Smooth muscle cell (in vitro differentiated cells): ENCODE measurements around the gene CYP2A7. TPM values are rescaled to one million over a fixed set of nuclear protein-coding genes. Genes with fewer than 3 reads are reported as not detected.
"Not testable (repeated sequence)": the region's sequence is repeated elsewhere in the genome, so short reads cannot be mapped to it uniquely, and the experiment has no call there.

Experiments
- DNase-seq: peaks from one replicate; lab custom pipeline; 2025; ENCODE audit not compliant: unreplicated experiment; lab: John Stamatoyannopoulos, UW
- H2AFZ ChIP-seq: fragments of 200-600 bp; sonication (generic); 2 replicates; pipeline ENCODE4 v1.6.0; 2016; ENCODE audit warnings: antibody characterized with exemption, low read depth, mild to moderate bottlenecking
- H3F3A ChIP-seq: fragments of 200-600 bp; sonication (generic); 2 replicates; pipeline ENCODE4 v1.6.0; 2017; ENCODE audit warnings: antibody characterized with exemption, low read depth
- H3K27ac ChIP-seq: fragments of 200-600 bp; sonication (generic); 2 replicates; pipeline ENCODE4 v1.5.1; 2016; ENCODE audit warnings: low read depth, mild to moderate bottlenecking
- H3K27me3 ChIP-seq: fragments of 200-600 bp; sonication (generic); 2 replicates; pipeline ENCODE4 v1.6.1; 2016; ENCODE audit warnings: low read depth, mild to moderate bottlenecking
- H3K36me3 ChIP-seq: fragments of 200-600 bp; sonication (generic); 2 replicates; pipeline ENCODE4 v1.5.1; 2016; ENCODE audit warnings: low read depth
- H3K4me1 ChIP-seq: fragments of 200-600 bp; sonication (generic); 2 replicates; pipeline ENCODE4 v1.5.1; 2016; ENCODE audit warnings: low read depth
- H3K4me2 ChIP-seq: fragments of 200-600 bp; sonication (generic); 2 replicates; pipeline ENCODE4 v1.6.0; 2016; ENCODE audit warnings: mild to moderate bottlenecking
- H3K4me3 ChIP-seq: fragments of 200-600 bp; sonication (generic); 2 replicates; pipeline ENCODE4 v1.5.1; 2016; ENCODE audit warnings: mild to moderate bottlenecking
- H3K79me2 ChIP-seq: fragments of 200-600 bp; sonication (generic); 2 replicates; pipeline ENCODE4 v1.6.0; 2016; ENCODE audit warnings: low read depth, mild to moderate bottlenecking
- H3K9ac ChIP-seq: fragments of 200-600 bp; sonication (generic); 2 replicates; pipeline ENCODE4 v1.6.0; 2016; ENCODE audit warnings: low read depth
- H3K9me3 ChIP-seq: fragments of 200-600 bp; sonication (generic); replicated peaks from 2 replicates; pipeline ENCODE4 v1.5.1; 2016; ENCODE audit warnings: low read depth
- H4K20me1 ChIP-seq: fragments of 200-600 bp; sonication (generic); 2 replicates; pipeline ENCODE4 v1.6.0; 2016; ENCODE audit warnings: low read depth
- WGBS: methylation state at CpG from one replicate; pipeline ENCODE4 v1.1.7; 2016; ENCODE audit warnings: low lambda C conversion rate; 5-methylcytosine and 5-hydroxymethylcytosine counted together
- polyA plus RNA-seq: library from polyadenylated mRNA; unstranded; fragments of >200 nt; fragmentation: Nextera tagmentation; extraction: Ambion mirVana; gene quantifications from 2 replicates; pipeline ENCODE4 v1.2.1, GENCODE V29; 2016
- total RNA-seq: library from RNA; depleted of rRNA; stranded (reverse); fragments of >200 nt; gene quantifications from 2 replicates; pipeline ENCODE4 v1.2.3, GENCODE V29; 2014
- TF ChIP-seq, protein P1 (sequence below): fragments of 200-600 bp; sonication (generic); IDR thresholded peaks from 2 replicates; pipeline ENCODE4 v1.5.1; 2017; ENCODE audit warnings: borderline replicate concordance, mild to moderate bottlenecking, antibody characterized with exemption; ENCODE audit not compliant: insufficient read depth, poor library complexity, severe bottlenecking

Gene CYP2A7
- total and polyA plus RNA-seq, 2 experiments from 2014 or later, result not detected

DNA sequence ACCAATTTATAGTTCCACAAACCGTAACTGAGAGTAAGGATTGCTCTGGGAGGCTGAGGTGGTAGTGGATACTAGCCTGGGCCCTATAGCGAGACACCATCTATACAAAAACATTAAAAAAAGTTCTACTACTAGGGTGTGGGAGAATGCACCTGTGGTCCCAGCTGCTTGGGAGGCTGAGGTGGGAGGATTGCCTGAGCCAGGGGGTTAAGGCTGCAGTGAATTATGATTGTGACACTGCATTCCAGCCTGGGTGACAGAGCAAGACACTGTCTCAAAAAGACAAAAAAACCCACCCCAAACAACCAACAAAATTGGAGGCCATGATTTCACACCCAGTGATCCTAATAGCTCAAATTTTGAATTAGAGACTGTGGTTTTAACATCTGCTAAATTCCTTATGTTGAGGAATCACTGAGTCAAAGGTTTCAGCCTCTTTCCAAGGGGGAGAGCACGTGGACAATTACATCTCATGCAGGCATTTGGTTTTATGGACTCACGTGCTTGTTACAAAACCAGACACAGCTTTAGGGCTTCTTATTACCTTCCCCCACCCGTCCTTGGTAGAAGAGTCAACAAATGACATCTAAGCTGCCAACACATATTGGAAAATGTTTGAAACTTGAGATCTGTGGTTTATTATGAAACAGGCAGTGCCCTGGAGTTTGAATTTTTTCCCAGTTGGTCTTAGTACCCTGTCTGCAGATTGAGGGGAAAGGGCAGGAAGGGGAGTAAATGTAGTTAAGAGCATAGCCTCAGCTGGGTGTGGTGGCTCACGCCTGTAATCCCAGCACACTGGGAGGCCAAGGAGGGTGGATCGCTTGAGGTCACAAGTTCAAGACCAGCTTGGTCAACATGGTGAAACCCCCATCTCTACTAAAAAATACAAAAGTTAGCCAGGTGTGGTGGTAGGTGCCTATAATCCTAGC, 50.3 kb downstream of the CYP2A7 start:
- DNase-seq, result no peak
- TF ChIP-seq, protein P1, sequence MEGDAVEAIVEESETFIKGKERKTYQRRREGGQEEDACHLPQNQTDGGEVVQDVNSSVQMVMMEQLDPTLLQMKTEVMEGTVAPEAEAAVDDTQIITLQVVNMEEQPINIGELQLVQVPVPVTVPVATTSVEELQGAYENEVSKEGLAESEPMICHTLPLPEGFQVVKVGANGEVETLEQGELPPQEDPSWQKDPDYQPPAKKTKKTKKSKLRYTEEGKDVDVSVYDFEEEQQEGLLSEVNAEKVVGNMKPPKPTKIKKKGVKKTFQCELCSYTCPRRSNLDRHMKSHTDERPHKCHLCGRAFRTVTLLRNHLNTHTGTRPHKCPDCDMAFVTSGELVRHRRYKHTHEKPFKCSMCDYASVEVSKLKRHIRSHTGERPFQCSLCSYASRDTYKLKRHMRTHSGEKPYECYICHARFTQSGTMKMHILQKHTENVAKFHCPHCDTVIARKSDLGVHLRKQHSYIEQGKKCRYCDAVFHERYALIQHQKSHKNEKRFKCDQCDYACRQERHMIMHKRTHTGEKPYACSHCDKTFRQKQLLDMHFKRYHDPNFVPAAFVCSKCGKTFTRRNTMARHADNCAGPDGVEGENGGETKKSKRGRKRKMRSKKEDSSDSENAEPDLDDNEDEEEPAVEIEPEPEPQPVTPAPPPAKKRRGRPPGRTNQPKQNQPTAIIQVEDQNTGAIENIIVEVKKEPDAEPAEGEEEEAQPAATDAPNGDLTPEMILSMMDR, result no peak
- Histone ChIP-seq H3K9ac (no peak overlapping the region), H2AFZ (no peak overlapping the region), H3F3A (peaks cover 5% of the 10 kb centered on the region), H3K4me2 (no peak overlapping the region), H3K79me2 (no peaks in the 10 kb centered on the region), H3K9me3 (no peaks in the 10 kb centered on the region), H3K36me3 (no peaks in the 10 kb centered on the region), H3K27me3 (no peaks in the 10 kb centered on the region), H3K4me1 (no peaks in the 10 kb centered on the region), H3K27ac (no peak overlapping the region), H3K4me3 (no peak overlapping the region), H4K20me1 (no peaks in the 10 kb centered on the region)
- 51% methylated on average over 7 of the region's 7 CpGs for WGBS

DNA sequence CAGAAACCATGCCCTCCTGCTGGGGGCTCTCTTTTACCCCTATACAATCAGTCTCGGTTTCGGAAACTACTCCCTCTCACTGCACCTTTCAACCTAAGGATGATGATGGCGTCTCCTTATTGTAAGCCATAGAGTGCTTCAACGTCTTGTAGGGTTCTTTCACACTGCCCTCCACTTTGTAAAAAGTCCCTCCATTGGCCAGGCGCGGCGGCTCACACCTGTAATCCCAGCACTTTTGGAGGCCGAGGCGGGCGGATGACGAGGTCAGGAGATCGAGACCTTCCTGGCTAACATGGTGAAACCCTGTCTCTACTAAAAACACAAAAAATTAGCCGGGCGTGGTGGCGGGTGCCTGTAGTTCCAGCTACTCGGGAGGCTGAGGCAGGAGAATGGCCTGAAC, 51.3 kb downstream of the CYP2A7 start:
- H2AFZ ChIP-seq, H3K27me3 ChIP-seq, H3F3A ChIP-seq, H3K36me3 ChIP-seq, H4K20me1 ChIP-seq, H3K4me1 ChIP-seq, H3K9me3 ChIP-seq, H3K27ac ChIP-seq, DNase-seq, H3K9ac ChIP-seq, H3K4me3 ChIP-seq, H3K79me2 ChIP-seq, H3K4me2 ChIP-seq: not testable (repeated sequence)
- 97% methylated on average over 16 of the region's 16 CpGs for whole genome bisulfite sequencing

DNA sequence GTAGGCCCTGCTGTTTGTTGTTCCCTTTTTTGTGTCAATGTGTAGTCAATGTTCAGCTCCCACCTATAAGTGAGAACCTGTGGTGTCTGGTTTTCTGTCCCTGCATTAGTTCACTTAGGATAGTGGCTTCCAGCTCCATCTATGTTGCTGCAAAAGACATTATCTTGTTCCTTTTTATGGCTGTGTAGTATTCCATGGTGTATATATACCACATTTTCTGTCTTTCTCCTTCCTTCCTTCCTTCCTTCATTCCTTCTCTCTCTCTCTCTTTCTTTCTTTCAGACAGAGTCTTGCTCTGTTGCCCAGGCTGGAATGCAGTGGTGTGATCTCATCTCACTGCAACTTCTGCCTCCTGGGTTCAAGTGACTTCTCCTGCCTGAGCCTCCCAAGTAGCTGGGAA, 52.8 kb downstream of the CYP2A7 start:
- H3K4me3 ChIP-seq, result no peak overlapping the region
- H3K4me2 ChIP-seq, result no peak overlapping the region
- H3K9me3 ChIP-seq, result no peaks in the 10 kb centered on the region
- H4K20me1 ChIP-seq, result no peaks in the 10 kb centered on the region
- H3K4me1 ChIP-seq, result no peaks in the 10 kb centered on the region
- H3K9ac ChIP-seq, result no peak overlapping the region
- TF ChIP-seq, protein P1, result no peak
- no peaks in the 10 kb centered on the region for H3K79me2 ChIP-seq
- H3K27ac ChIP-seq, result no peak overlapping the region
- no peaks in the 10 kb centered on the region for H3K36me3 ChIP-seq
- peaks cover 5% of the 10 kb centered on the region for H3F3A ChIP-seq
- no peak overlapping the region for H2AFZ ChIP-seq
- H3K27me3 ChIP-seq, result no peaks in the 10 kb centered on the region
- DNase-seq, result no peak

DNA sequence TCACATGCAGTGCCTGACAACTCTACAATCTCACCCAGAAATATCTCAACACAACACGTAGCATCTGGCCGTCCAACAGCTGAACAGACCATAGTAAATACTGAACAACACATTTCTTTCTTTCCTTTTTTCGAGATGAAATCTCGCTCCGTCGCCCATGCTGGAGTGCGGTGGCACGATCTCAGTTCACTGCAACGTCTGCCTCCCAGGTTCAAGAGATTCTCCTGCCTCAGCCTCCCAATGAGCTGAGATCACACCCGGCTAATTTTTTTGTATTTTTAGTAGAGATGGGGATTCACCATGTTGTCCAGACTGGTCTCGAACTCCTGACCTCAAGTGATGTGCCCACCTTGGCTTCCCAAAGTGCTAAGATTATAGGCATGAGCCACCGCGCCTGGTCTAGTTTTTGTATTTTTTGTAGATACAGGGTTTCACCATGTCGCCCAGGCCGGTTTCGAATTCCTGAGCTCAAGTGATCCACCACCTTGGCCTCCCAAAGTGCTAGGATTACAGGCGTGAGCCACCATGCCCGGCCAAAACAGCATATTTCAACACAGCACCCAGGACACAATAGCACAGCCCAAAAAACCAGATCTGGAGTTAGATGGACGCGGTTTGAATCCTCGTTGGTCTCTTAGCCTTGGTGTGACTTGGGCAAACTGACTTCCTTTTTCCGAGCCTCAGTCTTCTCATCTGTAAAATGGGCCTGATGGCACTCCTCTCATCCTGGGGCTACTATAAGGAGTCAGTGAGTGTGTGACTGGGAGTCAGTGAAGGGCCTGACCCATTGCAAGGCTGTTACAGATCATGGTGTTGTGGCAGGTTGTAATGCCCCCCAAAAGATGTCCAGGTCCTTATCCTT, 54.4 kb downstream of the CYP2A7 start:
- H3F3A ChIP-seq, result peaks cover 11% of the 10 kb centered on the region
- no peak overlapping the region for H3K4me2 ChIP-seq
- WGBS, result 97% methylated on average over 22 of the region's 22 CpGs
- H3K36me3 ChIP-seq, result no peaks in the 10 kb centered on the region
- peaks cover 9% of the 10 kb centered on the region for H4K20me1 ChIP-seq
- peaks cover 7% of the 10 kb centered on the region for H3K4me1 ChIP-seq
- H2AFZ ChIP-seq, result no peak overlapping the region
- TF ChIP-seq, protein P1, result no peak
- H3K27me3 ChIP-seq, result no peaks in the 10 kb centered on the region
- H3K79me2 ChIP-seq, result no peaks in the 10 kb centered on the region
- no peak overlapping the region for H3K4me3 ChIP-seq
- no peak overlapping the region for H3K27ac ChIP-seq
- DNase-seq, result no peak
- no peak overlapping the region for H3K9ac ChIP-seq
- H3K9me3 ChIP-seq, result no peaks in the 10 kb centered on the region

GRCh38 chr19:40826699-40827385, 55.2 kb downstream of the CYP2A7 start:
- H2AFZ ChIP-seq, H3K27ac ChIP-seq, H3K4me2 ChIP-seq, H3K36me3 ChIP-seq, H3K79me2 ChIP-seq, DNase-seq, H3K9me3 ChIP-seq, H3K9ac ChIP-seq, H3K27me3 ChIP-seq, H3K4me3 ChIP-seq: not testable (repeated sequence)
- Histone ChIP-seq H3F3A (peaks cover 13% of the 10 kb centered on the region), H4K20me1 (peaks cover 14% of the 10 kb centered on the region), H3K4me1 (peaks cover 11% of the 10 kb centered on the region)
- 93% methylated on average over 29 of the region's 29 CpGs for WGBS

DNA sequence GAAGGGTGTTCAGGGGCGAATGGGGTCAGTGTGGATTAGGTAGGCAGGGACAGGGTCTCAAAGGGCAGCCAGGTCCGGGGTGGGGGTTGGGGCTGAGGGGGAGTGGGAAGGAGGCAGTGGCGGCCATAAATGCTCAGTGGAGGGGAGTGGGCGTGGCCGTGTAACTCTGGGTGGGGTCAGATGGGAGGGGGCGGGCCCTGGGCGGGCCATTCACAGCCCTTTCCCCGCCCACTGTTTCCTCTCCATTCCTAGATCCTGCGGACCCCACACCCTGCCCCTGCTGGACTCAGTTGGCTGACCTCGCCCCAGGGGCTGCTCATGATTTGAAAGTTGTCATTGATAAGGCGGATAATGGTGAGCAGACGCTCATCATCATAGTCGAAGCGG, 55.7 kb downstream of the CYP2A7 start:
- H2AFZ ChIP-seq, H3K4me3 ChIP-seq, H3K4me2 ChIP-seq, H3K9me3 ChIP-seq, H3K79me2 ChIP-seq, H3K9ac ChIP-seq, DNase-seq, H3K36me3 ChIP-seq, H3F3A ChIP-seq, H3K27me3 ChIP-seq, H3K27ac ChIP-seq: not testable (repeated sequence)
- 84% methylated on average over 5 of the region's 14 CpGs for WGBS
- peaks cover 14% of the 10 kb centered on the region for H4K20me1 ChIP-seq
- H3K4me1 ChIP-seq, result peaks cover 11% of the 10 kb centered on the region
